Measurements from ENCODE around the gene APBA2. TPM values are rescaled to one million over a fixed set of nuclear protein-coding genes. Genes with fewer than 3 reads are reported as not detected.

APBA2 gene
- total RNA-seq, 4 donors from 2014 or later: 1.6 to 8.2 (median 2.5) TPM

- 82% methylated on average over 14 of the region's 14 CpGs; no CpG with 5 or more reads in 1 of the 2 donors for WGBS, 2 donors (ENCODE audit: low coverage in 1 of 2)
- in situ Hi-C loops (cut with MboI; ENCODE audit: low pct_ligation_motif_present in 1 of 4, low pct_unique_long_range_greater_than_20kb in 1 of 4, low sequenced_read_pairs in 3 of 4): no loop called here
- TF ChIP-seq CTCF (IDR thresholded peaks at IDR 0.05) (no peak), EP300 (IDR thresholded peaks at IDR 0.05; ENCODE audit: low read depth) (no peak), POLR2AphosphoS5 (IDR thresholded peaks at IDR 0.05) (no peak), POLR2A (IDR thresholded peaks at IDR 0.05) (no peak)
Observed at GRCh38 chr15:28969511-28970085, 83.8 kb downstream of the APBA2 start.

GRCh38 chr15:28974142-28974541, 88.4 kb downstream of the APBA2 start:
- WGBS, 2 donors (ENCODE audit: low coverage in 1 of 2): 71 to 84% methylated on average over 1 to 7 of the region's 7 CpGs
- TF ChIP-seq CTCF (IDR thresholded peaks at IDR 0.05): no peak
- no peak for TF ChIP-seq POLR2AphosphoS5 (IDR thresholded peaks at IDR 0.05)
- TF ChIP-seq EP300 (IDR thresholded peaks at IDR 0.05; ENCODE audit: low read depth): no peak
- TF ChIP-seq POLR2A (IDR thresholded peaks at IDR 0.05): no peak
- Histone ChIP-seq H3K36me3 (no peaks in the 10 kb centered on the region), H3K9me3 (no peaks in the 10 kb centered on the region), H3K27me3 (no peaks in the 10 kb centered on the region), H3K27ac (no peak overlapping the region), H3K4me1 (no peaks in the 10 kb centered on the region), H3K4me3 (no peak overlapping the region)
- peak; percentile 16 for DNase-seq
- in situ Hi-C loops (cut with MboI; ENCODE audit: low pct_ligation_motif_present in 1 of 4, low pct_unique_long_range_greater_than_20kb in 1 of 4, low sequenced_read_pairs in 3 of 4): no loop called here
- intact Hi-C loops (cut with DNase I; ENCODE audit: low total_unique reads): no loop called here

More at GRCh38 chr15:28969511-28970085, 83.8 kb downstream of the APBA2 start:
- intact Hi-C loops (cut with DNase I; ENCODE audit: low total_unique reads): no loop called here
- DNase-seq: no peak
- H3K27me3 ChIP-seq: no peaks in the 10 kb centered on the region
- H3K4me1 ChIP-seq: no peaks in the 10 kb centered on the region
- no peaks in the 10 kb centered on the region for H3K36me3 ChIP-seq
- H3K9me3 ChIP-seq: no peaks in the 10 kb centered on the region
- H3K4me3 ChIP-seq: no peak overlapping the region
- H3K27ac ChIP-seq: no peak overlapping the region

GRCh38 chr15:28975766-28976179, 90.0 kb downstream of the APBA2 start:
- Histone ChIP-seq H3K4me3 (no peak overlapping the region), H3K4me1 (no peaks in the 10 kb centered on the region), H3K27ac (no peak overlapping the region), H3K36me3 (no peaks in the 10 kb centered on the region), H3K27me3 (no peaks in the 10 kb centered on the region), H3K9me3 (no peaks in the 10 kb centered on the region)
- 4 to 6% methylated on average over 2 of the region's 2 CpGs for WGBS, 2 donors (ENCODE audit: low coverage in 1 of 2)
- DNase-seq: peak; percentile 30
- TF ChIP-seq CTCF (IDR thresholded peaks at IDR 0.05) (peak in 4 of 5 experiments; percentile 32 to 57 (median 48)), EP300 (IDR thresholded peaks at IDR 0.05; ENCODE audit: low read depth) (no peak)
- intact Hi-C loops (cut with DNase I; ENCODE audit: low total_unique reads): no loop called here
- in situ Hi-C loops (cut with MboI; ENCODE audit: low pct_ligation_motif_present in 1 of 4, low pct_unique_long_range_greater_than_20kb in 1 of 4, low sequenced_read_pairs in 3 of 4): no loop called here

GRCh38 chr15:28977377-28978010, 91.7 kb downstream of the APBA2 start:
- in situ Hi-C loops (cut with MboI; ENCODE audit: low pct_ligation_motif_present in 1 of 4, low pct_unique_long_range_greater_than_20kb in 1 of 4, low sequenced_read_pairs in 3 of 4) (no loop called here), intact Hi-C loops (cut with DNase I; ENCODE audit: low total_unique reads) (no loop called here)
- no peak overlapping the region for H3K27ac ChIP-seq
- no peak for TF ChIP-seq EP300 (IDR thresholded peaks at IDR 0.05; ENCODE audit: low read depth)
- TF ChIP-seq CTCF (IDR thresholded peaks at IDR 0.05): no peak
- 79% methylated on average over 6 of the region's 6 CpGs; no CpG with 5 or more reads in 1 of the 2 donors for WGBS, 2 donors (ENCODE audit: low coverage in 1 of 2)
- no peaks in the 10 kb centered on the region for H3K4me1 ChIP-seq
- no peaks in the 10 kb centered on the region for H3K36me3 ChIP-seq
- no peak for DNase-seq
- no peaks in the 10 kb centered on the region for H3K9me3 ChIP-seq
- H3K4me3 ChIP-seq: no peak overlapping the region
- H3K27me3 ChIP-seq: no peaks in the 10 kb centered on the region

Measured in transverse colon (tissue), 4 donors.